HG03354 (cell line): Measurements from ENCODE around the gene SLC26A9.
A peak's percentile ranks its signal among the peaks of the same experiment; 100 is the strongest.

Experiments
- ATAC-seq: cut with Tn5 transposase; IDR thresholded peaks from one replicate; pipeline ENCODE4 v1.9.1; 2021; ENCODE audit warnings: mild to moderate bottlenecking; ENCODE audit not compliant: unreplicated experiment, poor library complexity, severe bottlenecking

SLC26A9 gene, protein sequence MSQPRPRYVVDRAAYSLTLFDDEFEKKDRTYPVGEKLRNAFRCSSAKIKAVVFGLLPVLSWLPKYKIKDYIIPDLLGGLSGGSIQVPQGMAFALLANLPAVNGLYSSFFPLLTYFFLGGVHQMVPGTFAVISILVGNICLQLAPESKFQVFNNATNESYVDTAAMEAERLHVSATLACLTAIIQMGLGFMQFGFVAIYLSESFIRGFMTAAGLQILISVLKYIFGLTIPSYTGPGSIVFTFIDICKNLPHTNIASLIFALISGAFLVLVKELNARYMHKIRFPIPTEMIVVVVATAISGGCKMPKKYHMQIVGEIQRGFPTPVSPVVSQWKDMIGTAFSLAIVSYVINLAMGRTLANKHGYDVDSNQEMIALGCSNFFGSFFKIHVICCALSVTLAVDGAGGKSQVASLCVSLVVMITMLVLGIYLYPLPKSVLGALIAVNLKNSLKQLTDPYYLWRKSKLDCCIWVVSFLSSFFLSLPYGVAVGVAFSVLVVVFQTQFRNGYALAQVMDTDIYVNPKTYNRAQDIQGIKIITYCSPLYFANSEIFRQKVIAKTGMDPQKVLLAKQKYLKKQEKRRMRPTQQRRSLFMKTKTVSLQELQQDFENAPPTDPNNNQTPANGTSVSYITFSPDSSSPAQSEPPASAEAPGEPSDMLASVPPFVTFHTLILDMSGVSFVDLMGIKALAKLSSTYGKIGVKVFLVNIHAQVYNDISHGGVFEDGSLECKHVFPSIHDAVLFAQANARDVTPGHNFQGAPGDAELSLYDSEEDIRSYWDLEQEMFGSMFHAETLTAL

GRCh38 chr1:205943245-205943644, at the start of gene SLC26A9:
Gene SLC26A9, minus strand, starts transcription at chr1:205943456. Its CDS starts 7,636 bp downstream, at chr1:205935820.
- ATAC-seq, result no peak

- no peak for ATAC-seq
Measured at GRCh38 chr1:205992218-205992882, 49.1 kb upstream of the SLC26A9 start.

DNA sequence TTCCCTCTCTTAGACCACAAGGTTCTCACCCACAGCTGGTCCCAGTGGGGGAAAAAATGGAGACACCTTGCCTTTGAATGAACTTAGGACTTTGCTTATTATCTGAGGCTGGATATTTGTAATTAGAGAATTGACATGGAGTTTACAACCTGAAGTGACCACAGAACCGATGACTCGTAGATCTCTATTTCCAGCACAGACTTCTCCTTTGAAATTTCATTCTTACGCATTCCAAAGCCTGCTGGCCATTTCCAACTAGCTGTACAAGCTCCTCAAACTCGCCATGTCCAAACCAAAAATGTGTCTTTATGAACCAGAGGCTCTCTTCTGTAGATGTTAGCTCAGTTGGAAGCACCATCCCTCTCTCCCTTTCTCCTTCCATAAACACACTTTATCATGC, 48.0 kb upstream of the SLC26A9 start:
- ATAC-seq, result no peak

DNA sequence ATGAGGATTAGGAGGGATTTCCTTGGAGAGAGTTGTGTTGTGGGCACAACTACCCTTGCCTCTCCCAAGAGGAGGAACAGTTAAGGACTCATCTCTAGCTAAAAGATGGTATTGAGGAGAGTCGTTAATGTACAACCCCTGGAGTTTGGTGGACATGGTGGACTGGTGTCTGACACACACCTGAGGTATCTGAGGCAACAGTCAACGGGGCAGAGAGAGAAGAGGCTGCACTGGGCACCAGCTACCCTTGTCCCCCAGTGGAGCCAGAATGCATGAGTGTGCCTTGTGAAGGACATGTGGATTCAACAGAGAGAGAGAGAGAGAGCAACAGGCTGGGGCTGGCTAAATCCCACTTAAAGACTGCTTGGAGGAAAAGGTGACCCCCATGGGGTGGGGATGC, 47.0 kb upstream of the SLC26A9 start:
- no peak for ATAC-seq

DNA sequence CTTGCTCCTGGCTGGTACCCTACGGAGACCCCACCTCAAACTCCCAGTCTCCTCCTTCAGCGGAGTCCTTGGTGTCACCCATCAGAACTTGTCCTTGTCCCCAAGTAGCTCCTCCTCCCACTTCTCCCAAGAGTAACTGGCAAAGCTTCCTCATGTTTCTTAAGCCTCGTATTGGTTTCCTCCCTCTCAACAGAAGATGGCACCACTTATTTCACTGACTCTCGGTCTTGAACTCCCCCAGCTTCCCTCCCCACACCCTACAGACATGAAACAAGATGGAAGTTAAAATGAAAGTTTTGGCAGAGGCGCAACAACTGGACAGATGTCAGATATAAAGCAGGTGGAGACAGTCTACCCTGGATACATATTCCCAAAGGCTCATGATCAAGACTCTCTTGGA, 46.5 kb upstream of the SLC26A9 start:
- no peak for ATAC-seq

DNA sequence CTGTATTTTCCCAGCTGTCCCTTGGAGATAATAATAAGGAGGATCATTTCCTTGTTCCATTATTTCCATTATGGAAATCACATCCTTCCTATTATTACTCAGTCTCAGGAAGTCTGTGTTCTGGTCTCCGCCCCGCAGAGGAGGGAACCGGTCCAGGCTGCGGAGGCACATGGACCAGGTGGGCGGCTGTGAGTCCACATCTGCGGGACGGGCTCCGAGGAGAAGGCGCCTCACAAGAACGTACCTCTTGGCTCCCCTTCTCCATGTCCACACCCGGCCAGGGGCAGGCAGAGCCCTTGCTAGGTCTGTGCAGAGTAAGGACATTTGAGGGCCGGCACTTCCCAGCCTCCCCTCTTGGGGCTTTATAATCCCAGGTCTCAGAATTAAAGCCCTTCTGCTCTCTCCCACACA, 45.3 kb upstream of the SLC26A9 start:
- no peak for ATAC-seq

GRCh38 chr1:205986861-205987260, 43.6 kb upstream of the SLC26A9 start:
- no peak for ATAC-seq

- ATAC-seq, result no peak
Measured at GRCh38 chr1:205986292-205986691, 43.0 kb upstream of the SLC26A9 start.

DNA sequence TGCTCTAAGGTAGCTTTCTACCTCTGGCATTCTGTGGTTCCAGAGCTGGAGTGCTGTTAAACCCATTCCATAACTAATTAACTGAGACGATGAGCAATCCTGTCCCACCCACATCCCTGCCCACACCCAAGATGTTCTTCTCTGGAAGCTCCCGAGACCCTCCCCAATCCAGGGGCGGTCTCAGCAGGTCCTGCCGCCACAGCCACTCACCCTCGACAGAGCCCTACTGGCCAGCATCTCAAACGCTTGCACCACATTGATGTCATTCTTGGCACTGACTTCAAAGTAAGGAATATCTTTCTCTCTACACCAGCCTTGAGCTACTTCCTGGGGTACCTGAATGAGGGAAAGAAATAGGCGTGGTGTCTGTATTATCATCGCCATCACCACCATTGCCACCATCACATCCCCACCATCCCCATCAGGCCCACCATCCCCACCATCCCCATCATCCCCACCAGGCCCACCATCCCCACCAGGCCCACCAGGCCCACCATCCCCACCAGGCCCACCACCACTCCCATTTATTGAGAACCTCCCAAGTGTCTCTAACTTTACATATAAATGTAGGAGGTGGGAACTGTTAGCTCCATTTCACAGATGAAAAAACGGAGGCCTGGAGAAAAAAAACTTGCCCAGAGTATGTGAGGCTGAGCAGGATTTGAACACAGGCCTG, 42.2 kb upstream of the SLC26A9 start:
- ATAC-seq, result no peak

GRCh38 chr1:205983925-205984725, 40.9 kb upstream of the SLC26A9 start:
- peak; percentile 55 for ATAC-seq

- no peak for ATAC-seq
Measured at GRCh38 chr1:205981257-205981656, 38.0 kb upstream of the SLC26A9 start.

GRCh38 chr1:205980237-205980870, 37.1 kb upstream of the SLC26A9 start:
- no peak for ATAC-seq

DNA sequence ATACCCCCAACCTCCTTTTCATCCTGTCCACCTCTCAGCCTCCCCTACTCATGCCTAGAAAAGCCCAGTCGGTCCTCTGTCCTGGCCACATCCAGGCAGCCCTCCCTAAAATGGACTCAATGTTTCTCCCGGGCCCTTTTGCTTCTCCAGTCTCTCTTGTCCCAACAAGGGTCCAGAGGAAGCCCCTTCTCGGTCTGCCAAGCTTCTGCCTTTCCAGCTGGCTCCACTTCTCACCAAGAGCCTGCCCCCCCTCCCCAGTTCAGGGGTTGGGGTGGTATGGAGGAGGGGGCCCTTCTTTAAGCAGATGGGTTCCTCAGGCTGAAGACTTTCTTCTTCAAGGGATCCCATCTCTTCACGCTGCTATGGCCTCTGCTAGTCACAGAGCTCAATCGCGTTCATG, 36.0 kb upstream of the SLC26A9 start:
- no peak for ATAC-seq

- no peak for ATAC-seq
Measured at GRCh38 chr1:205978676-205979075, 35.4 kb upstream of the SLC26A9 start.

DNA sequence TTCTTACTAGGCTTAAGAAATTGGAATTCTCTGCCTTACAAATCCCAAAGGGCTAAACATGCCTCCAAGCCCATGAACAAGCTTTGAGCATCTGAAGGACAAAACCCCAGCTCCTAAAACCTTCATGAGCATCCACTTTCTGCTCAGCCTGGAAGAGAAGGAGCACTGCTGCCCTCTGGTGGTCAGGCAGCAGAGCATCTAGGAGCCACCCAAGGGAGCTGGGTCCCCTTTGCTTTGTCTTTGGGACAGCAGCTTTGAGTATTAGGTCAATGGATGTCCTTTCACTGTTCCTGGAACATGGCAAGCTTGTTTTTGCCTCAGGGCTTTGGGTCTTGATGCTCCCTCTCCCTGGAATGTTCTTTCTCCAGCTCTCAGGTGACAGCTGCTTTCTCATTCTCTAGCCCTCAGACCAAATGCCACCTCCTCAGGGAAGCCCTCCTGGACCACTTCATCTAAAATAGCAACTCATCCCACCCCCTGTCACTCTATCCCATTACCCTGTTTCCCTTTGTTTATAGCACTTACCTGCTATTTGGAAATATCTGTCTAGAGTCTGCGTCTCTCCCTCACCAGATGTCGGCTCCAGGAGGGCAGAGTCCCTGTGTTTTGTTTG, 34.3 kb upstream of the SLC26A9 start:
- ATAC-seq, result no peak

DNA sequence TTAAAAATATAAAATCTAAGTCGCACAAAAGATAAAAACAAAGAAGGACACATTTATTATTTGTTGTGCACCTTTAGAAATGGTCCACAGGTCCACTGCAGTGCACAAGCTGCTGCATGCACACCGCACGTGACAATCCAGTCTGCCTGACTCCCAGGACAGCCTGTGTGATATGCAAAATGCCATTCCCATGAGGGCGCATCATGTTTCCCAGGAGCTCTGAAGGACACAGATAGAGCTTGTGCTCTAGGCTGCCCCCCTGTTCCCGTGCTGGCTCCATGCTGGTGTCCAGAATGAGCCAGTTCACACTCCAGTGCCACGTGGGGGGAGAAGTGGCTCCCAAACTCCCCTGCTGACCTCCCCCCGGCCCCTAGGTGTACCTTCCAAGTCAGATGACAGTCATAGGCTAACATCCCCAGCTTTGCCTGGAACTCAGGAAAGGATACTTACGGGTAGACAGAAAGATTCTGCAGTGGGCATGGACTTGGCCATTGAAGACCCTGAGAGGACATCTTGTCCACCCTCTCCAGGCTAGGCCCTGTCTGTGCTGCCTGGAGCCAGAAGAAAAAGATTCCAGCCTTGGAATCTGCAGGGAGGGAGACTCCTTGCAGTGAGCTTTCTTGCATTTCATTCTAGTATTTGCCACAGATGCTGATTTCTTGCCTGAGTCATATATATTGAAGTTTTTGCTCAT, 33.6 kb upstream of the SLC26A9 start:
- no peak for ATAC-seq

- ATAC-seq, result no peak
Measured at GRCh38 chr1:205976036-205976435, 32.8 kb upstream of the SLC26A9 start.
